ENCODE data around the gene GCM1.

The GCM1 gene

DNA sequence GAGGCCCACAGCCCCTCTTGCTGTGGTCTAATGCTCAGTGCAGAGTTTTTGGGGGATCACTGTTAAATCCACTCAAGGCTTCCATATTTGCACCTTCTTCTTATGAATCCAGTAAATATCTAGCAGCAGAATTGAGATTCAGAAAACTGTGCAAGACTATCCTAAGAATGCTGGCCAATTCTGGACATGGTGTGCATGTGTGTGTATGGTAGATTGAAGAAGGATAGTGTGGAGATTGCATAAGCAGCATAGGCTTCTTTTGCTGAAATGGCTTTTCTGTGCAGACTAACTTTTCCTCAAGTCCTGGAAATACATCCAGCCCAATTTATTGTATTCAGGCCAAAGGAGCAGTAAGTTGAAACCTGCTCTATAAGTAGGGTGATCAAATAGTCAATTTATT lies 43.7 kb downstream of the GCM1 start:
- DNase-seq (ENCODE audit: low spot score) = no peak

DNA sequence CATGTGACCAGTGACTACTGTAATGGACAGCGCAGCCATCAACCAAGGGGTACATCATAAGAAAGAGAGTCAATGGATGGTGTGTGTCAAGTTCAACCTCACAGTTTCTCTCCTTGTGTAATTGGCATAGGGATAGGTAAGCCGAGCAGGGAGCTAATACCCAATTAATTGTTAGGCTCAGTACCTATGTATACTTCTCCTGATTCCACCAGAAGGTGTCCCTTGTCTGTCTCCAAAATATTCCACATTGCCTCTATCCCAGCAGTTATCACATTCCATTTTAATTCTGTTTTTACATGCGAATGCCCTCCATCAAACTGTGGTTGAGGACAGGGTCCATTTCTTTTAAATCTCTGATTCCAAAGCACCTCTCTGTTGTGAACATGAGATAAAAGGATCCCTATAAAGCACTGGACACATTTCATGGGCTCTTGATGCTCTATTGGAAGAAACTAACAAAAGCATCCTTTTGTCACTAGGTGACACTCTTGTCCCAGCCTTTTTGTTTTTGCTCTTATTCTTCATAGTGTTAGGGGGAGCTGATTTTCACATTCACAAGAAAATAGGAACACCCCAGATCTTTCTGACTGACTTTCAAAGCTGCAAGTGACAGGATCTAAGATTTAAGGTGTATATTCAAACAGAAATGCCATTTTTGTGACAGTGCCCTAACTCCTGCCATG lies 44.5 kb downstream of the GCM1 start:
- DNase-seq (ENCODE audit: low spot score) = no peak

DNA sequence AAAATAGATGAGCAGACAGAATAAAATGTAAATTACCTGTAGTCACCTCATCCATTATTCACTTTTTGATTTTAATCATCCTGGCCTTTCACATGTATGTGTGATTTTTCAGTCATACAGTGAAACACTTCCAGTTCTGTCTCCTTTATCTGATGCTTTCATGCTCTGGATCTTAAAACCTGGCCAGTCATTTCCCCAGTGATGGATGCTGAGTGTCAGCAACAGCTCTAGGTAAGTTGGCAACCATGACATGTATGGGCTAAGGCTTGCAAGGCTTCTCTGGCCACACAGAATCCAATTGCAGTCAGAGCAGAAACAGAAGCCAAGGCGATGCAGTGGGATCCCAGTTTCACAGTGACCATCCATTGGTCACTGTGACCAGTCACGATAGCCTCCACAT lies 47.6 kb downstream of the GCM1 start:
- no peak for DNase-seq (ENCODE audit: low spot score)

DNA sequence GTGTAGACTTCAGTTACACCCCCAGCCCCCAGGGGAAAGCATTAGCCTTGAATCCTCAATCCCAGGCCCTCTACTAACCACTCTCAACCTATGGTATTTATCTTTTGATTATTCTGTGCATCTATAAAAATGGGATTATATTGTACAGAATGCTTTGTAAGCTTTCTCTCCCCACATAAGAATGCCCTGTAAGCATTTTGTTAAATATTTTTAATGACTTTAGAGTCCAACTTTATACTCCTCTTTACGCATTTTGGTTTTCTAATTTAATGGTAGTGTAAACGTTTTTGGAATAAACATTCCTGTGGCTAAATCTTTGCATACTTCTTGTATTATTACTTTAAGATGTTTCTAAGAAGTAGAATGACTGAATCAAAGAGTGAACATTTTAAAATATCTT lies 48.1 kb downstream of the GCM1 start:
- DNase-seq (ENCODE audit: low spot score) = no peak

DNA sequence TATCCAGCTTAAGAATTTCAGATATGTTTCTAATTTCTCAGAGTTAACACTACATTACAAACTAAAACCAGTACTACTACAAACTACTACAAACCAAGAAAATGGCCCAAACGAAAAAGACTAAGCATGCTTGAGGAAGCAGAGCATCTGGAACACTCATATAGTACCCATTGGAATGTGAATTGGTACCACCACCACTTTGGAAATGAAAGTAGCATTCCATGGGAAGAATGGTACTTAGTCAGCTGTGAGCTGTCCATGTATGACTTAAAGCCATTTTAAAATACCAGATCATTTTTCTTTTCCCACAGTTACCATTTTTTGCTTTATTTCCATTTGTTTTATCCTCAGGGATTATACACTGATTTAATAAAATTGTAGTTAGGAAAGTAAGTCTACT lies 52.9 kb downstream of the GCM1 start:
- no peak for DNase-seq (ENCODE audit: low spot score)

DNA sequence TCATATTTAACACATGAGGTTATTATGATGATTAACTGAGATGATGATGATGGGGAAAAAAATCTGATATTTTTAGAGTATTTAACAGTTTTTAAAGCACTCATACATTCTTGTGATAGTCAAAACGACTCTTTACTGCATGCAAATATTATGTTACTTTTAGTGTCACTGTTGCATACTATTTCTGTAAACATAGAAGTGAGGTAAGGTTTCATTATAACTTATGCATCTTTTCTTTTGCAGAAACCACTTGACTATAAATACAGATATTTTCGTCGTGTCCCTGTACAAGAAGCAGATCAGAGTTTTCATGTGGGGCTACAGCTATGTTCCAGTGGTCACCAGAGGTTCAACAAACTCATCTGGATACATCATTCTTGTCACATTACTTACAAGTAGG lies 53.4 kb downstream of the GCM1 start:
- DNase-seq (ENCODE audit: low spot score) = no peak

DNA sequence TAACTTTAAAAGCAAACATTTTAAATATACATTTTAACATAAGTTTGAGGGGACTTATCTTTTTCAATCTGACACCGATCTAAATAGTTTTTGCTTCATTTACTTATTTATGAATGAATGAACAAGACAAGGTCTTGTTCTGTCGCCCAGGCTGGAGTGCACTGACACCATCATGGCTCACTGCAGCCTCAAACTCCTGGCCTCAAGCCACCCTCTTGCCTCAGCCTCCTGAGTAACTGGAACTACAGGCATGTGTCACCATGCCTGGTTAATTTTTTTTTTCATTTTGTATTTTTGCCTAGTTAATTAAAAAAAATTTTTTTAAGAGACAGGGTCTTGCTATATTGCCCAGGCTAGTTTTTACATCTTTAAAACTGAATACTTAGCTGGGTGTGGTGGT lies 58.1 kb downstream of the GCM1 start:
- DNase-seq (ENCODE audit: low spot score) = no peak

DNA sequence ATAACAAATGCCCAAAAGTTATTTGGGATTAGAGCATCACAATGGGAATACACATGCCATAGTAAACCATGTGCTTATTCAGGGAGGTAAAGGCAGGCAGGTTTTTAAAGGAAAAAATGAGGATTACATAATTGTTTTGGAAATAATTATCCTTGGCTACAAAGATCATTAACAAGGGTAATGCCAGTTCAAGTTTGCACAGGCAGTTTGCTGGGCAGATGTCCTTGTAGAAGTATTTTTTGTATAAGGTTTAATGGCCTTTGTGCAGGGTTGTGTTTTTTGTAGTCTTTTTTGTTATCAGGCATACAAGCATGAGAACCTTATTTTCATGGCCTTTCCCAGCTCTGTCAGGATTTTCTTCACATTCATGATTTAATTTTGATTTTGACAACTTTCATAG lies 58.7 kb downstream of the GCM1 start:
- DNase-seq (ENCODE audit: low spot score) = no peak

DNA sequence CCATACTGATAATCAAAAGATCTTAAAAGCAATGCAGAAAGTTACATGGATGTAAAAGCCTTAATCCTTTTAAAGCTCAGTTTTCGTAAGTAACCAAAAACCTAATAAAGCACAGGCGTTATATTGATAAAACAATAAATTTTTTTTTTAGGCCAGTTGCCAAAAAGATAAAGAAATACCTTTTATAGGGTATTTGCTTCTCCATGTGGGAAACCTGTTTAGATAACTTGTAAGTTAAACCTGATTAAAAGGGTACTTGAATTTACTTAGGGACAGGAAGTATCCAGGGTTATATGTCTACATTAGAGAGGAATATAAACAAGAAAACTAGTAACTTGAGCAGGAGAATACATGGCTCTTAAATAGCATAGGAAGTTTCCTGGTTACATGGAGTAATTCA lies 62.3 kb downstream of the GCM1 start:
- no peak for DNase-seq (ENCODE audit: low spot score)

GRCh38 chr6:53080813-53081212 lies 67.8 kb downstream of the GCM1 start:
- DNase-seq (ENCODE audit: low spot score) = no peak
